IMR-90 (cell line): Measurements from ENCODE around the gene CRCP. TPM values are rescaled to one million over a fixed set of nuclear protein-coding genes. Genes with fewer than 3 reads are reported as not detected.

Experiments
- ATAC-seq: fragments of 200-7000 bp; cut with Tn5 transposase; 2 replicates; pipeline ENCODE4 v1.9.1; 2020; ENCODE audit warnings: low read depth, mild to moderate bottlenecking, moderate library complexity
- BruUV-seq: library from RNA; stranded (reverse); fragments of 400-500 nt; replicated peaks from 2 replicates; lab custom pipeline; 2021; lab: Mats Ljungman, UMichigan
- CTCF ChIA-PET: fragments of 300-600 bp; formaldehyde crosslinking; extraction: SDS; loops from one replicate; lab custom pipeline; 2021; ENCODE audit warnings: antibody characterized with exemption; lab: Yijun Ruan, JAX
- POLR2A ChIA-PET: fragments of 300-600 bp; sonication (Branson Sonifier 250); formaldehyde crosslinking; loops from one replicate; lab custom pipeline; 2022; ENCODE audit warnings: antibody characterized with exemption; ENCODE audit not compliant: unreplicated experiment; lab: Charles Lee
- DNase-seq: peaks from one replicate; pipeline ENCODE4 v3.0.0; 2013
- H2AFZ ChIP-seq: replicated peaks from 2 replicates; pipeline ENCODE3; 2013; ENCODE audit warnings: low read length, mild to moderate bottlenecking; ENCODE audit not compliant: poor library complexity
- H2AK5ac ChIP-seq: 2 replicates; pipeline ENCODE4 v1.6.1; 2013; ENCODE audit warnings: low read depth, low read length, inconsistent platforms
- H2AK9ac ChIP-seq: replicated peaks from 2 replicates; pipeline ENCODE3; 2013; ENCODE audit warnings: mild to moderate bottlenecking, low read depth, low read length, moderate library complexity; ENCODE audit not compliant: poor library complexity
- H2BK120ac ChIP-seq: 2 replicates; pipeline ENCODE4 v1.6.1; 2013; ENCODE audit warnings: low read depth, low read length, inconsistent platforms
- H2BK15ac ChIP-seq: 3 replicates; pipeline ENCODE4 v1.6.1; 2013; ENCODE audit warnings: low read depth, low read length, inconsistent platforms
- H2BK20ac ChIP-seq: 2 replicates; pipeline ENCODE4 v1.6.1; 2013; ENCODE audit warnings: low read depth, mild to moderate bottlenecking, inconsistent platforms, low read length, moderate library complexity
- H2BK5ac ChIP-seq: 2 replicates; pipeline ENCODE4 v1.6.1; 2013; ENCODE audit warnings: mild to moderate bottlenecking, low read depth, low read length, inconsistent platforms; ENCODE audit not compliant: poor library complexity, severe bottlenecking
- H3K14ac ChIP-seq: replicated peaks from 2 replicates; pipeline ENCODE4 v1.6.1; 2013; ENCODE audit warnings: low read depth, low read length, inconsistent platforms
- H3K18ac ChIP-seq: 2 replicates; pipeline ENCODE4 v1.6.1; 2013; ENCODE audit warnings: low read depth, low read length, control low read depth
- H3K23ac ChIP-seq: 2 replicates; pipeline ENCODE4 v1.6.1; 2013; ENCODE audit warnings: low read depth, low read length, inconsistent platforms
- H3K27ac ChIP-seq: 2 replicates; pipeline ENCODE4 v1.5.1; 2013; ENCODE audit warnings: mild to moderate bottlenecking, control low read depth, low read length; ENCODE audit not compliant: insufficient read depth
- H3K27me3 ChIP-seq: 2 replicates; pipeline ENCODE4 v1.6.1; 2013; ENCODE audit warnings: low read length; ENCODE audit not compliant: control insufficient read depth, insufficient read depth
- H3K36me3 ChIP-seq: 2 replicates; pipeline ENCODE4 v1.6.1; 2013; ENCODE audit warnings: low read length, mixed read lengths; ENCODE audit not compliant: control insufficient read depth, insufficient read depth
- H3K4ac ChIP-seq: 2 replicates; pipeline ENCODE4 v1.6.1; 2013; ENCODE audit warnings: low read depth, low read length, inconsistent platforms
- H3K4me1 ChIP-seq: 2 replicates; pipeline ENCODE4 v1.6.1; 2013; ENCODE audit warnings: low read length, mixed read lengths; ENCODE audit not compliant: control insufficient read depth, insufficient read depth
- H3K4me2 ChIP-seq: 2 replicates; pipeline ENCODE4 v1.6.1; 2013; ENCODE audit warnings: low read depth, mild to moderate bottlenecking, control low read depth, low read length, moderate library complexity
- H3K4me3 ChIP-seq: 2 replicates; pipeline ENCODE4 v1.5.1; 2013; ENCODE audit warnings: low read depth, mild to moderate bottlenecking, control low read depth, low read length, moderate library complexity; ENCODE audit not compliant: insufficient read depth
- H3K56ac ChIP-seq: 2 replicates; pipeline ENCODE4 v1.6.1; 2013; ENCODE audit warnings: low read length, inconsistent platforms; ENCODE audit not compliant: insufficient read depth; ENCODE audit errors: extremely low read depth
- H3K79me1 ChIP-seq, 2 experiments: 2 replicates each; pipeline ENCODE4 v1.6.1; 2013; ENCODE audit warnings: low read length in 2 of 2, inconsistent platforms in 1 of 2, low read depth in 1 of 2
- H3K9ac ChIP-seq: 2 replicates; pipeline ENCODE4 v1.6.1; 2013; ENCODE audit warnings: low read depth, low read length, control low read depth
- H3K9me1 ChIP-seq: 2 replicates; pipeline ENCODE4 v1.6.1; 2013; ENCODE audit warnings: low read length, inconsistent platforms; ENCODE audit not compliant: insufficient read depth
- H3K9me3 ChIP-seq: 2 replicates; pipeline ENCODE4 v1.6.1; 2013; ENCODE audit warnings: low read length; ENCODE audit not compliant: control insufficient read depth, insufficient read depth
- H4K20me1 ChIP-seq: 2 replicates; pipeline ENCODE4 v1.6.1; 2013; ENCODE audit warnings: low read length, inconsistent platforms; ENCODE audit not compliant: insufficient read depth
- H4K5ac ChIP-seq: 2 replicates; pipeline ENCODE4 v1.6.1; 2013; ENCODE audit warnings: mild to moderate bottlenecking, low read depth, low read length, control low read depth
- H4K8ac ChIP-seq, 2 experiments: 2 replicates each; pipeline ENCODE4 v1.6.1; 2013; ENCODE audit warnings: low read depth in 2 of 2, low read length in 2 of 2, control low read depth in 1 of 2, inconsistent platforms in 1 of 2
- H4K91ac ChIP-seq: 2 replicates; pipeline ENCODE4 v1.6.1; 2013; ENCODE audit warnings: low read depth, low read length, inconsistent platforms; ENCODE audit not compliant: insufficient read depth
- BHLHE40 ChIP-seq: fragments of 150-350 bp; IDR thresholded peaks from 2 replicates; pipeline ENCODE4 v1.6.1; 2016; ENCODE audit warnings: mild to moderate bottlenecking, low read depth, low read length
- CEBPB ChIP-seq: IDR thresholded peaks from 2 replicates; pipeline ENCODE4 v1.6.1; 2012; ENCODE audit warnings: low read depth, low read length, improper control_type of control experiment
- CTCF ChIP-seq: conservative IDR thresholded peaks from 2 replicates; pipeline ENCODE4 v1.5.1; 2012; ENCODE audit warnings: mild to moderate bottlenecking, low read depth, low read length, improper control_type of control experiment
- ELK1 ChIP-seq: fragments of 150-350 bp; IDR thresholded peaks from 2 replicates; pipeline ENCODE4 v1.6.1; 2016; ENCODE audit warnings: low read depth, mild to moderate bottlenecking, low read length, moderate library complexity, borderline replicate concordance
- FOS ChIP-seq: fragments of 150-350 bp; IDR thresholded peaks from 2 replicates; pipeline ENCODE4 v1.6.1; 2016; ENCODE audit warnings: low read depth, low read length
- MAZ ChIP-seq: IDR thresholded peaks from 2 replicates; pipeline ENCODE4 v1.6.1; 2012; ENCODE audit warnings: low read depth, mild to moderate bottlenecking, low read length, improper control_type of control experiment, moderate library complexity, borderline replicate concordance
- MXI1 ChIP-seq: IDR thresholded peaks from 2 replicates; pipeline ENCODE4 v1.6.1; 2012; ENCODE audit warnings: low read depth, mild to moderate bottlenecking, low read length, moderate library complexity, borderline replicate concordance
- POLR2A ChIP-seq: IDR thresholded peaks from 2 replicates; pipeline ENCODE4 v1.6.1; 2012; ENCODE audit warnings: mild to moderate bottlenecking, low read depth, low read length
- RAD21 ChIP-seq: IDR thresholded peaks from 2 replicates; pipeline ENCODE4 v1.6.1; 2012; ENCODE audit warnings: low read length, improper control_type of control experiment
- RCOR1 ChIP-seq: IDR thresholded peaks from 2 replicates; pipeline ENCODE4 v1.6.1; 2012; ENCODE audit warnings: mild to moderate bottlenecking, low read length, improper control_type of control experiment; ENCODE audit not compliant: insufficient replicate concordance
- RFX5 ChIP-seq: IDR thresholded peaks from 2 replicates; pipeline ENCODE4 v1.8.0; 2012; ENCODE audit warnings: low read depth, mild to moderate bottlenecking, low read length, moderate library complexity
- SMC3 ChIP-seq: fragments of 150-350 bp; IDR thresholded peaks from 2 replicates; pipeline ENCODE4 v1.6.1; 2016; ENCODE audit warnings: low read depth, mild to moderate bottlenecking, antibody characterized with exemption, low read length, moderate library complexity
- USF2 ChIP-seq: fragments of 150-350 bp; IDR thresholded peaks from 2 replicates; pipeline ENCODE4 v1.6.1; 2017; ENCODE audit warnings: mild to moderate bottlenecking, antibody characterized with exemption, low read length, low read depth
- WGBS, 2 experiments: methylation state at CpG; one replicate each; pipeline versions ENCODE4 v1.1.5 to v1.1.7; 2013; ENCODE audit warnings: missing lambda C conversion rate in 2 of 2; ENCODE audit not compliant: insufficient read length in 1 of 2; ENCODE audit errors: extremely low coverage in 2 of 2; 5-methylcytosine and 5-hydroxymethylcytosine counted together
- dilution Hi-C: fragments of 300-500 bp; cut with HindIII; formaldehyde crosslinking; loops from one replicate; pipeline ENCODE4 v1.14.3; 2018; ENCODE audit warnings: low sequenced_read_pairs; ENCODE audit not compliant: unreplicated experiment
- in situ Hi-C: fragments of 300-500 bp; cut with MboI; formaldehyde crosslinking; loops from 3 replicates; pipeline ENCODE4 v1.14.3; 2019; ENCODE audit warnings: low sequenced_read_pairs, inconsistent platforms, mixed read lengths
- intact Hi-C: fragments of 100-400 bp; cut with micrococcal nuclease; formaldehyde crosslinking; loops from 2 replicates; pipeline ENCODE4 v1.10.0; 2022
- polyA plus RNA-seq, 3 experiments: library from polyadenylated mRNA; depleted of rRNA; stranded (reverse); fragments of >200 nt; gene quantifications; 2 replicates each; pipeline ENCODE4 v1.2.3, GENCODE V29; 2012; ENCODE audit warnings: low replicate concordance in 1 of 3
- total RNA-seq: library from RNA; depleted of rRNA; stranded (reverse); fragments of >200 nt; gene quantifications from 2 replicates; pipeline ENCODE4 v1.2.3, GENCODE V29; 2012

Gene CRCP
- total and polyA plus RNA-seq, 2 of the 4 experiments (the other 2 are of a cell fraction) = 22.9 to 37.5 TPM

- Histone ChIP-seq H2AFZ (no peak overlapping the region), H2BK15ac (no peak overlapping the region), H2AK5ac (no peak overlapping the region), H3K36me3 (no peaks in the 10 kb centered on the region), H3K4me1 (no peaks in the 10 kb centered on the region), H4K20me1 (no peaks in the 10 kb centered on the region), H3K27ac (no peak overlapping the region), H3K18ac (no peak overlapping the region), H2BK5ac (no peak overlapping the region), H2BK20ac (no peak overlapping the region), H3K9ac (no peak overlapping the region), H3K56ac (no peak overlapping the region), H3K27me3 (no peaks in the 10 kb centered on the region), H3K14ac (no peak overlapping the region), H3K23ac (no peak overlapping the region), H4K5ac (no peak overlapping the region), H3K9me3 (no peaks in the 10 kb centered on the region; the same call in 1 of the 2 replicates), H2BK120ac (no peak overlapping the region), H3K4ac (no peak overlapping the region), H3K9me1 (peaks cover 1% of the 10 kb centered on the region; the same call in 1 of the 2 replicates), H3K4me3 (no peak overlapping the region), H4K8ac (no peak overlapping the region), H4K91ac (no peak overlapping the region), H3K4me2 (no peak overlapping the region), H2AK9ac (no peak overlapping the region), H3K79me1 (no peaks in the 10 kb centered on the region)
- ATAC-seq = no peak
- 83% methylated on average over 1 of the region's 1 CpG; no CpG with 5 or more reads in 1 of the 2 experiments for WGBS, 2 experiments
- dilution Hi-C loops = no loop called here
- intact Hi-C loops = no loop called here
- ChIA-PET POLR2A (no interaction called here), CTCF (no interaction called here)
- in situ Hi-C loops = no loop called here
- BruUV-seq = no TSS peak
- TF ChIP-seq RFX5 (no peak), USF2 (no peak), FOS (no peak), SMC3 (no peak), ELK1 (no peak), RAD21 (no peak), MAZ (no peak), POLR2A (no peak), BHLHE40 (no peak), MXI1 (no peak), CTCF (no peak), RCOR1 (no peak), CEBPB (no peak)
- no peak for DNase-seq
Measured at GRCh38 chr7:66070222-66070621, 44.4 kb upstream of the CRCP start.
